ENCODE results near the gene P2RX5. TPM values are rescaled to one million over a fixed set of nuclear protein-coding genes. Genes with fewer than 3 reads are reported as not detected.
"Not testable (repeated sequence)": the region's sequence is repeated elsewhere in the genome, so short reads cannot be mapped to it uniquely, and the experiment has no call there.

The P2RX5 gene
- total RNA-seq, 1 experiment from 2014 or later = not detected

- H3K4me3 ChIP-seq = peak overlapping the region; percentile 99
- H3K27me3 ChIP-seq (replicated peaks) = no peaks in the 10 kb centered on the region
- peaks cover 72% of the 10 kb centered on the region for H3K36me3 ChIP-seq
- DNase-seq (ENCODE audit: low read depth in 1 of 2, low spot score in 2 of 2) = peak; percentile 15 to 51
- H3K9me3 ChIP-seq (replicated peaks) = no peaks in the 10 kb centered on the region
- peaks cover 32% of the 10 kb centered on the region for H3K4me1 ChIP-seq (replicated peaks)
- peak overlapping the region; percentile 81 for H3K27ac ChIP-seq
Observed at GRCh38 chr17:3724378-3725077, 28.6 kb upstream of the P2RX5 start.

- no peaks in the 10 kb centered on the region for H3K9me3 ChIP-seq (replicated peaks)
- H3K27ac ChIP-seq = peak within 1 kb of the TSS; percentile 81
- peaks cover 76% of the 10 kb centered on the region for H3K36me3 ChIP-seq
- H3K27me3 ChIP-seq (replicated peaks) = no peaks in the 10 kb centered on the region
- H3K4me1 ChIP-seq (replicated peaks) = peaks cover 32% of the 10 kb centered on the region
- DNase-seq (ENCODE audit: low read depth in 1 of 2, low spot score in 2 of 2) = peak; percentile 88 to 91
- H3K4me3 ChIP-seq = peak within 1 kb of the TSS; percentile 99
Observed at GRCh38 chr17:3723556-3724377, 27.8 kb upstream of the P2RX5 start, which contains the start of gene HASPIN. TSS of gene HASPIN (plus strand) at chr17:3723903. CDS start at chr17:3723936, 33 bp downstream.

- Histone ChIP-seq H3K4me1 (replicated peaks) (peaks cover 32% of the 10 kb centered on the region), H3K9me3 (replicated peaks) (no peaks in the 10 kb centered on the region), H3K27ac (peak overlapping the region; percentile 81), H3K36me3 (peaks cover 81% of the 10 kb centered on the region), H3K4me3 (peak overlapping the region; percentile 99), H3K27me3 (replicated peaks) (no peaks in the 10 kb centered on the region)
- peak in 1 of 2 experiments; percentile 10 for DNase-seq (ENCODE audit: low read depth in 1 of 2, low spot score in 2 of 2)
Observed at GRCh38 chr17:3723188-3723555, 27.2 kb upstream of the P2RX5 start.

- no peak for DNase-seq (ENCODE audit: low read depth in 1 of 2, low spot score in 2 of 2)
- Histone ChIP-seq H3K9me3 (replicated peaks) (no peaks in the 10 kb centered on the region), H3K27ac (no peak overlapping the region)
Observed at GRCh38 chr17:3722716-3723115, 26.8 kb upstream of the P2RX5 start.

GRCh38 chr17:3719265-3719664 lies 23.3 kb upstream of the P2RX5 start:
- no peaks in the 10 kb centered on the region for H3K27me3 ChIP-seq (replicated peaks)
- no peak for DNase-seq (ENCODE audit: low read depth in 1 of 2, low spot score in 2 of 2)
- H3K36me3 ChIP-seq = peaks cover 83% of the 10 kb centered on the region
- no peaks in the 10 kb centered on the region for H3K9me3 ChIP-seq (replicated peaks)
- H3K4me1 ChIP-seq (replicated peaks) = peaks cover 21% of the 10 kb centered on the region
- H3K4me3 ChIP-seq = no peak overlapping the region
- no peak overlapping the region for H3K27ac ChIP-seq

More at GRCh38 chr17:3722716-3723115, 26.8 kb upstream of the P2RX5 start:
- Histone ChIP-seq H3K36me3 (peaks cover 81% of the 10 kb centered on the region), H3K4me3 (peak overlapping the region; percentile 99), H3K4me1 (replicated peaks) (peaks cover 32% of the 10 kb centered on the region), H3K27me3 (replicated peaks) (no peaks in the 10 kb centered on the region)

GRCh38 chr17:3718201-3718600 lies 22.2 kb upstream of the P2RX5 start:
- Histone ChIP-seq H3K4me1 (replicated peaks) (peaks cover 19% of the 10 kb centered on the region), H3K36me3 (peaks cover 77% of the 10 kb centered on the region), H3K4me3 (no peak overlapping the region), H3K27ac (no peak overlapping the region), H3K9me3 (replicated peaks) (no peaks in the 10 kb centered on the region), H3K27me3 (replicated peaks) (no peaks in the 10 kb centered on the region)
- DNase-seq (ENCODE audit: low read depth in 1 of 2, low spot score in 2 of 2) = no peak

GRCh38 chr17:3715296-3715695 lies 19.3 kb upstream of the P2RX5 start:
- Histone ChIP-seq H3K27ac (no peak overlapping the region), H3K27me3 (replicated peaks) (no peaks in the 10 kb centered on the region), H3K4me1 (replicated peaks) (peaks cover 16% of the 10 kb centered on the region), H3K4me3 (no peak overlapping the region), H3K9me3 (replicated peaks) (no peaks in the 10 kb centered on the region), H3K36me3 (peaks cover 63% of the 10 kb centered on the region)
- no peak for DNase-seq (ENCODE audit: low read depth in 1 of 2, low spot score in 2 of 2)

- Histone ChIP-seq H3K36me3 (peaks cover 44% of the 10 kb centered on the region), H3K9me3 (replicated peaks) (no peaks in the 10 kb centered on the region), H3K27me3 (replicated peaks) (no peaks in the 10 kb centered on the region), H3K4me1 (replicated peaks) (peaks cover 9% of the 10 kb centered on the region), H3K4me3 (no peak overlapping the region), H3K27ac (no peak overlapping the region)
- DNase-seq (ENCODE audit: low read depth in 1 of 2, low spot score in 2 of 2) = peak in 1 of 2 experiments; percentile 40
Observed at GRCh38 chr17:3712811-3713463, 17.0 kb upstream of the P2RX5 start.

- H3K4me1 ChIP-seq (replicated peaks) = peaks cover 9% of the 10 kb centered on the region
- no peaks in the 10 kb centered on the region for H3K27me3 ChIP-seq (replicated peaks)
- H3K9me3 ChIP-seq (replicated peaks) = no peaks in the 10 kb centered on the region
- no peak overlapping the region for H3K27ac ChIP-seq
- peaks cover 25% of the 10 kb centered on the region for H3K36me3 ChIP-seq
- DNase-seq (ENCODE audit: low read depth in 1 of 2, low spot score in 2 of 2) = no peak
- H3K4me3 ChIP-seq = no peak overlapping the region
Observed at GRCh38 chr17:3710951-3711383, 15.0 kb upstream of the P2RX5 start.

GRCh38 chr17:3708366-3708765 lies 12.4 kb upstream of the P2RX5 start:
- DNase-seq (ENCODE audit: low read depth in 1 of 2, low spot score in 2 of 2) = no peak
- H3K9me3 ChIP-seq (replicated peaks) = no peaks in the 10 kb centered on the region
- H3K4me1 ChIP-seq (replicated peaks) = peaks cover 9% of the 10 kb centered on the region
- no peak overlapping the region for H3K27ac ChIP-seq
- peaks cover 5% of the 10 kb centered on the region for H3K36me3 ChIP-seq
- H3K4me3 ChIP-seq = no peak overlapping the region
- no peaks in the 10 kb centered on the region for H3K27me3 ChIP-seq (replicated peaks)

- H3K27me3 ChIP-seq (replicated peaks); H3K4me3 ChIP-seq; DNase-seq (ENCODE audit: low read depth in 1 of 2, low spot score in 2 of 2); H3K27ac ChIP-seq; H3K4me1 ChIP-seq (replicated peaks); H3K36me3 ChIP-seq; H3K9me3 ChIP-seq (replicated peaks): not testable (repeated sequence)
Observed at GRCh38 chr17:3705718-3705984, 9.7 kb upstream of the P2RX5 start.

GRCh38 chr17:3704931-3705717 lies 9.2 kb upstream of the P2RX5 start:
- Histone ChIP-seq H3K4me3 (no peak overlapping the region), H3K9me3 (replicated peaks) (peaks cover 2% of the 10 kb centered on the region; the same call in 1 of the 2 replicates), H3K36me3 (no peaks in the 10 kb centered on the region), H3K27me3 (replicated peaks) (no peaks in the 10 kb centered on the region), H3K4me1 (replicated peaks) (no peaks in the 10 kb centered on the region), H3K27ac (no peak overlapping the region)
- no peak for DNase-seq (ENCODE audit: low read depth in 1 of 2, low spot score in 2 of 2)

- not testable (repeated sequence) for H3K27me3 ChIP-seq (replicated peaks); H3K9me3 ChIP-seq (replicated peaks); DNase-seq (ENCODE audit: low read depth in 1 of 2, low spot score in 2 of 2); H3K27ac ChIP-seq; H3K36me3 ChIP-seq; H3K4me1 ChIP-seq (replicated peaks); H3K4me3 ChIP-seq
Observed at GRCh38 chr17:3702041-3702539, 6.1 kb upstream of the P2RX5 start.

Measured in SJSA1 (cell line).